ENCODE results near the gene MS4A13.

Gene MS4A13

DNA sequence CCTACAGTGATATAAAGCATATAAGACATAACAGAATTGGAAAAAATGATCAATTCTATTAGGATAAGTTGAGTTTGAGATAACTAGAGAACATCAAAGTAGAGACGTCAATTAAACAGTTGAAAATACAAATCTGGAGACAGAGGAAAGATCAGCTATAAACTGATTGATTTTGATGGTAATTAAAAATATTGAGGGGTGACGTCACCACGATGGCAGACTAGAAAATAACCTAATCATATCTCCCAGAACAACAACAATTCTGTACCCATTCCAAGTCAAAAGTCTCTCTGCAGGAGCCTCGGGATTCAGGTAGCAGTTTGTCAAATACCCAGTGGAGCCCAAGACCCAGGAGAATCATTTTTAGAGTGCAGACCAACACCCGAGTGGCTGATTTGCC is 28.9 kb downstream of the MS4A13 start:
- H4K20me1 ChIP-seq (ENCODE audit: insufficient read depth, low read length), result no peaks in the 10 kb centered on the region
- H3K27ac ChIP-seq (ENCODE audit: low read depth, low read length, poor library complexity, severe bottlenecking), result no peak overlapping the region

DNA sequence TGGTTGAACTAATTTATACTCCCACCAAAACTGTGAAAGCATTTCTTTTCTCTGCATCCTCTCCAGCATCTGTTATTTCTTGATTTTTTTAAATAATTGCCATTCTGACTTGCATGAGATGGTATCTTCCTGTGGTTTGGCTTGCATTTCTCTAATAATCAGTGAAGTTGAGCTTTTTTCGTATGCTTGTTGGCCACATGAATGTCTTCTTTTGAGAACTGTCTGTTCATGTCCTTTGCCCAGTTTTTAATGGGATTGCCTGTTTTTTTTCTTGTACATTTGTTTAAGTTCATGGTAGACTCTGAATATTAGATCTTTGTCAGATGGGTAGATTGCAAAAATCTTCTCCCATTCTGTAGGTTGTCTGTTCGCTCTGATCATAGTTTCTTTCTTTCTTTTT is 46.1 kb downstream of the MS4A13 start:
- H3K4me1 ChIP-seq (ENCODE audit: insufficient read depth, low read length, severe bottlenecking), result peaks cover 6% of the 10 kb centered on the region
- no peaks in the 10 kb centered on the region for H4K20me1 ChIP-seq (ENCODE audit: insufficient read depth, low read length)
- no peaks in the 10 kb centered on the region for H3K79me2 ChIP-seq (ENCODE audit: insufficient read depth, low read length)
- no peaks in the 10 kb centered on the region; the same call in 1 of the 2 replicates for H3K36me3 ChIP-seq (ENCODE audit: insufficient read depth, low read length)
- peaks cover 4% of the 10 kb centered on the region; the same call in 1 of the 2 replicates for H3K9me3 ChIP-seq (ENCODE audit: low read length)
- TF ChIP-seq, protein P1, sequence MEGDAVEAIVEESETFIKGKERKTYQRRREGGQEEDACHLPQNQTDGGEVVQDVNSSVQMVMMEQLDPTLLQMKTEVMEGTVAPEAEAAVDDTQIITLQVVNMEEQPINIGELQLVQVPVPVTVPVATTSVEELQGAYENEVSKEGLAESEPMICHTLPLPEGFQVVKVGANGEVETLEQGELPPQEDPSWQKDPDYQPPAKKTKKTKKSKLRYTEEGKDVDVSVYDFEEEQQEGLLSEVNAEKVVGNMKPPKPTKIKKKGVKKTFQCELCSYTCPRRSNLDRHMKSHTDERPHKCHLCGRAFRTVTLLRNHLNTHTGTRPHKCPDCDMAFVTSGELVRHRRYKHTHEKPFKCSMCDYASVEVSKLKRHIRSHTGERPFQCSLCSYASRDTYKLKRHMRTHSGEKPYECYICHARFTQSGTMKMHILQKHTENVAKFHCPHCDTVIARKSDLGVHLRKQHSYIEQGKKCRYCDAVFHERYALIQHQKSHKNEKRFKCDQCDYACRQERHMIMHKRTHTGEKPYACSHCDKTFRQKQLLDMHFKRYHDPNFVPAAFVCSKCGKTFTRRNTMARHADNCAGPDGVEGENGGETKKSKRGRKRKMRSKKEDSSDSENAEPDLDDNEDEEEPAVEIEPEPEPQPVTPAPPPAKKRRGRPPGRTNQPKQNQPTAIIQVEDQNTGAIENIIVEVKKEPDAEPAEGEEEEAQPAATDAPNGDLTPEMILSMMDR (IDR thresholded peaks at IDR 0.05; ENCODE audit: low read length), result no peak
- TF ChIP-seq EZH2 (IDR thresholded peaks at IDR 0.05; ENCODE audit: borderline replicate concordance, low read length), result no peak
- no peak overlapping the region for H3K4me2 ChIP-seq (ENCODE audit: low read length)
- no peak overlapping the region for H3K9ac ChIP-seq (ENCODE audit: low read length)
- H3K9me2 ChIP-seq (ENCODE audit: low read depth, low read length), result no peaks in the 10 kb centered on the region
- no peaks in the 10 kb centered on the region; the same call in 1 of the 2 replicates for H3F3A ChIP-seq (ENCODE audit: insufficient read depth, low read length)
- H3K27me3 ChIP-seq (ENCODE audit: insufficient read depth, low read length), result no peaks in the 10 kb centered on the region
- no peak overlapping the region for H3K27ac ChIP-seq (ENCODE audit: low read depth, low read length, poor library complexity, severe bottlenecking)
- H2AFZ ChIP-seq (ENCODE audit: low read length), result no peak overlapping the region
- H3K4me3 ChIP-seq (ENCODE audit: low read depth, low read length, poor library complexity, severe bottlenecking), result no peak overlapping the region

More for the DNA sequence above, 28.9 kb downstream of the MS4A13 start:
- no peak overlapping the region for H3K9ac ChIP-seq (ENCODE audit: low read length)
- TF ChIP-seq, protein P1 (IDR thresholded peaks at IDR 0.05; ENCODE audit: low read length), result no peak
- TF ChIP-seq EZH2 (IDR thresholded peaks at IDR 0.05; ENCODE audit: borderline replicate concordance, low read length), result no peak
- no peaks in the 10 kb centered on the region for H3F3A ChIP-seq (ENCODE audit: insufficient read depth, low read length)
- H3K36me3 ChIP-seq (ENCODE audit: insufficient read depth, low read length), result no peaks in the 10 kb centered on the region
- H2AFZ ChIP-seq (ENCODE audit: low read length), result no peak overlapping the region
- no peak overlapping the region for H3K4me3 ChIP-seq (ENCODE audit: low read depth, low read length, poor library complexity, severe bottlenecking)
- no peak overlapping the region for H3K4me2 ChIP-seq (ENCODE audit: low read length)
- H3K79me2 ChIP-seq (ENCODE audit: insufficient read depth, low read length), result no peaks in the 10 kb centered on the region
- H3K9me2 ChIP-seq (ENCODE audit: low read depth, low read length), result no peaks in the 10 kb centered on the region
- no peaks in the 10 kb centered on the region for H3K4me1 ChIP-seq (ENCODE audit: insufficient read depth, low read length, severe bottlenecking)
- H3K27me3 ChIP-seq (ENCODE audit: insufficient read depth, low read length), result no peaks in the 10 kb centered on the region
- H3K9me3 ChIP-seq (ENCODE audit: low read length), result no peaks in the 10 kb centered on the region

DNA sequence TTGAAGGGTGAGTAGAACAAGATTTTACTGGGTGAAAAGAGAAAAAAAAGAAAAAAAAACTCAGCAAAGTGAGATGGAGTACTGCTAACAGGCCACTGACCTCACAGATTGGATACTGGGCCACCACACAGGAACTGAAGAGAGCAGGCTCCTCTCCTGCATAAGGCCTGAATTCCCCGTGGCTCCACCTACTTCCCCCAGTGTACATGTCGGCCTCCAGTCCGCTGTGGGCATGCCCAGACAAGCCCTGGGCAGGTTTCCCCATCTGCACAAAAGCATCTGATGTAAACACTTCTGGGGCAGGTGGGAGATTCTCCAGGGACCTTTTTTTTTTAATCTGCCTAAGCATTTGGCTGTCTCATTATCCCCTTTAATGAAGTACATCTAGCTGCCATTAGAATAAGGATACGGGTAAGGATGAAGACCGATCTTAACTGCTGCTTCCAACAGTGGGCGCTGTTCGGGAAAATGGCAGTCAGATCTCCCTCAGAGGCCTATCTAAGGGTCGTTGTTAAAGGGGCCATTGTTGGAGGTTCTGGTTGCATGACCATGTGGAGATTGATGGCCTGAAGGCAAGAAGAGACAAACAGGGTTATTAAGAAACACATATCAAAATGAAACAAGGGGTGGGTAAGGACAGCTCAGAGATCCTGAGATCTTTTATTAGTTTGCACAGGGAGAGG is 48.5 kb downstream of the MS4A13 start:
- no peak overlapping the region for H3K4me2 ChIP-seq (ENCODE audit: low read length)
- H3K27me3 ChIP-seq (ENCODE audit: insufficient read depth, low read length), result no peaks in the 10 kb centered on the region
- no peak overlapping the region for H3K9ac ChIP-seq (ENCODE audit: low read length)
- H2AFZ ChIP-seq (ENCODE audit: low read length), result no peak overlapping the region
- H3K9me3 ChIP-seq (ENCODE audit: low read length), result peaks cover 4% of the 10 kb centered on the region; the same call in 1 of the 2 replicates
- H4K20me1 ChIP-seq (ENCODE audit: insufficient read depth, low read length), result no peaks in the 10 kb centered on the region
- no peaks in the 10 kb centered on the region; the same call in 1 of the 2 replicates for H3F3A ChIP-seq (ENCODE audit: insufficient read depth, low read length)
- H3K4me3 ChIP-seq (ENCODE audit: low read depth, low read length, poor library complexity, severe bottlenecking), result no peak overlapping the region
- peaks cover 6% of the 10 kb centered on the region for H3K4me1 ChIP-seq (ENCODE audit: insufficient read depth, low read length, severe bottlenecking)
- TF ChIP-seq EZH2 (IDR thresholded peaks at IDR 0.05; ENCODE audit: borderline replicate concordance, low read length), result no peak
- TF ChIP-seq, protein P1 (IDR thresholded peaks at IDR 0.05; ENCODE audit: low read length), result no peak
- no peaks in the 10 kb centered on the region; the same call in 1 of the 2 replicates for H3K36me3 ChIP-seq (ENCODE audit: insufficient read depth, low read length)
- H3K9me2 ChIP-seq (ENCODE audit: low read depth, low read length), result no peaks in the 10 kb centered on the region
- no peak overlapping the region for H3K27ac ChIP-seq (ENCODE audit: low read depth, low read length, poor library complexity, severe bottlenecking)
- no peaks in the 10 kb centered on the region for H3K79me2 ChIP-seq (ENCODE audit: insufficient read depth, low read length)
